Measurements from ENCODE around the gene GSG1L.

GSG1L gene

GRCh38 chr16:27999687-28000086 lies 63.8 kb downstream of the GSG1L start:
- no peaks in the 10 kb centered on the region for H3K4me1 ChIP-seq (ENCODE audit: control insufficient read depth, insufficient read depth, low read length)
- H3K36me3 ChIP-seq (ENCODE audit: control insufficient read depth, insufficient read depth, low read length): no peaks in the 10 kb centered on the region
- no peaks in the 10 kb centered on the region for H3K27me3 ChIP-seq (ENCODE audit: control insufficient read depth, insufficient read depth, low read length)
- no peak overlapping the region for H3K9ac ChIP-seq (ENCODE audit: low read depth, low read length)
- no peak overlapping the region for H3K27ac ChIP-seq (ENCODE audit: low read depth, low read length)
- no peak overlapping the region for H3K4me3 ChIP-seq (ENCODE audit: low read depth, low read length)
- no peaks in the 10 kb centered on the region for H3K9me3 ChIP-seq (ENCODE audit: control insufficient read depth, insufficient read depth, low read length)

GRCh38 chr16:27995378-27995777 lies 68.1 kb downstream of the GSG1L start:
- H3K9me3 ChIP-seq (ENCODE audit: control insufficient read depth, insufficient read depth, low read length): peaks cover 11% of the 10 kb centered on the region; the same call in 1 of the 2 replicates
- no peaks in the 10 kb centered on the region for H3K36me3 ChIP-seq (ENCODE audit: control insufficient read depth, insufficient read depth, low read length)
- no peak overlapping the region for H3K9ac ChIP-seq (ENCODE audit: low read depth, low read length)
- no peak overlapping the region for H3K27ac ChIP-seq (ENCODE audit: low read depth, low read length)
- no peak overlapping the region for H3K4me3 ChIP-seq (ENCODE audit: low read depth, low read length)
- H3K27me3 ChIP-seq (ENCODE audit: control insufficient read depth, insufficient read depth, low read length): no peaks in the 10 kb centered on the region
- no peaks in the 10 kb centered on the region for H3K4me1 ChIP-seq (ENCODE audit: control insufficient read depth, insufficient read depth, low read length)

GRCh38 chr16:27994686-27995085 lies 68.8 kb downstream of the GSG1L start:
- H3K4me1 ChIP-seq (ENCODE audit: control insufficient read depth, insufficient read depth, low read length): no peaks in the 10 kb centered on the region
- H3K27me3 ChIP-seq (ENCODE audit: control insufficient read depth, insufficient read depth, low read length): no peaks in the 10 kb centered on the region

GRCh38 chr16:27993587-27993986 lies 69.9 kb downstream of the GSG1L start:
- Histone ChIP-seq H3K36me3 (ENCODE audit: control insufficient read depth, insufficient read depth, low read length) (no peaks in the 10 kb centered on the region), H3K9ac (ENCODE audit: low read depth, low read length) (no peak overlapping the region), H3K27me3 (ENCODE audit: control insufficient read depth, insufficient read depth, low read length) (no peaks in the 10 kb centered on the region), H3K4me3 (ENCODE audit: low read depth, low read length) (no peak overlapping the region), H3K9me3 (ENCODE audit: control insufficient read depth, insufficient read depth, low read length) (peaks cover 11% of the 10 kb centered on the region; the same call in 1 of the 2 replicates), H3K27ac (ENCODE audit: low read depth, low read length) (no peak overlapping the region), H3K4me1 (ENCODE audit: control insufficient read depth, insufficient read depth, low read length) (no peaks in the 10 kb centered on the region)

More at GRCh38 chr16:27994686-27995085, 68.8 kb downstream of the GSG1L start:
- Histone ChIP-seq H3K4me3 (ENCODE audit: low read depth, low read length) (no peak overlapping the region), H3K36me3 (ENCODE audit: control insufficient read depth, insufficient read depth, low read length) (no peaks in the 10 kb centered on the region), H3K9ac (ENCODE audit: low read depth, low read length) (no peak overlapping the region), H3K9me3 (ENCODE audit: control insufficient read depth, insufficient read depth, low read length) (peaks cover 11% of the 10 kb centered on the region; the same call in 1 of the 2 replicates), H3K27ac (ENCODE audit: low read depth, low read length) (no peak overlapping the region)

- H3K9me3 ChIP-seq (ENCODE audit: control insufficient read depth, insufficient read depth, low read length): peaks cover 11% of the 10 kb centered on the region; the same call in 1 of the 2 replicates
- H3K27me3 ChIP-seq (ENCODE audit: control insufficient read depth, insufficient read depth, low read length): no peaks in the 10 kb centered on the region
- no peak overlapping the region for H3K9ac ChIP-seq (ENCODE audit: low read depth, low read length)
- H3K4me1 ChIP-seq (ENCODE audit: control insufficient read depth, insufficient read depth, low read length): no peaks in the 10 kb centered on the region
- no peak overlapping the region for H3K27ac ChIP-seq (ENCODE audit: low read depth, low read length)
- H3K36me3 ChIP-seq (ENCODE audit: control insufficient read depth, insufficient read depth, low read length): no peaks in the 10 kb centered on the region
- no peak overlapping the region for H3K4me3 ChIP-seq (ENCODE audit: low read depth, low read length)
Observed at GRCh38 chr16:27991876-27992275, 71.6 kb downstream of the GSG1L start.

- Histone ChIP-seq H3K36me3 (ENCODE audit: control insufficient read depth, insufficient read depth, low read length) (no peaks in the 10 kb centered on the region), H3K27me3 (ENCODE audit: control insufficient read depth, insufficient read depth, low read length) (no peaks in the 10 kb centered on the region), H3K4me1 (ENCODE audit: control insufficient read depth, insufficient read depth, low read length) (no peaks in the 10 kb centered on the region), H3K9ac (ENCODE audit: low read depth, low read length) (no peak overlapping the region), H3K27ac (ENCODE audit: low read depth, low read length) (no peak overlapping the region), H3K4me3 (ENCODE audit: low read depth, low read length) (no peak overlapping the region), H3K9me3 (ENCODE audit: control insufficient read depth, insufficient read depth, low read length) (no peaks in the 10 kb centered on the region)
Observed at GRCh38 chr16:27985981-27986380, 77.5 kb downstream of the GSG1L start.

- no peaks in the 10 kb centered on the region for H3K36me3 ChIP-seq (ENCODE audit: control insufficient read depth, insufficient read depth, low read length)
- H3K27ac ChIP-seq (ENCODE audit: low read depth, low read length): no peak overlapping the region
- H3K4me3 ChIP-seq (ENCODE audit: low read depth, low read length): no peak overlapping the region
- H3K9me3 ChIP-seq (ENCODE audit: control insufficient read depth, insufficient read depth, low read length): no peaks in the 10 kb centered on the region
- H3K4me1 ChIP-seq (ENCODE audit: control insufficient read depth, insufficient read depth, low read length): no peaks in the 10 kb centered on the region
- H3K27me3 ChIP-seq (ENCODE audit: control insufficient read depth, insufficient read depth, low read length): no peaks in the 10 kb centered on the region
- H3K9ac ChIP-seq (ENCODE audit: low read depth, low read length): no peak overlapping the region
Observed at GRCh38 chr16:27984121-27984520, 79.4 kb downstream of the GSG1L start.

GRCh38 chr16:27983244-27983643 lies 80.3 kb downstream of the GSG1L start:
- no peaks in the 10 kb centered on the region for H3K4me1 ChIP-seq (ENCODE audit: control insufficient read depth, insufficient read depth, low read length)
- H3K4me3 ChIP-seq (ENCODE audit: low read depth, low read length): no peak overlapping the region
- no peak overlapping the region for H3K9ac ChIP-seq (ENCODE audit: low read depth, low read length)
- no peaks in the 10 kb centered on the region for H3K36me3 ChIP-seq (ENCODE audit: control insufficient read depth, insufficient read depth, low read length)
- H3K27me3 ChIP-seq (ENCODE audit: control insufficient read depth, insufficient read depth, low read length): no peaks in the 10 kb centered on the region
- no peaks in the 10 kb centered on the region for H3K9me3 ChIP-seq (ENCODE audit: control insufficient read depth, insufficient read depth, low read length)
- H3K27ac ChIP-seq (ENCODE audit: low read depth, low read length): no peak overlapping the region

GRCh38 chr16:27982184-27982583 lies 81.3 kb downstream of the GSG1L start:
- Histone ChIP-seq H3K9me3 (ENCODE audit: control insufficient read depth, insufficient read depth, low read length) (no peaks in the 10 kb centered on the region), H3K4me3 (ENCODE audit: low read depth, low read length) (no peak overlapping the region), H3K4me1 (ENCODE audit: control insufficient read depth, insufficient read depth, low read length) (no peaks in the 10 kb centered on the region), H3K36me3 (ENCODE audit: control insufficient read depth, insufficient read depth, low read length) (no peaks in the 10 kb centered on the region), H3K9ac (ENCODE audit: low read depth, low read length) (no peak overlapping the region), H3K27me3 (ENCODE audit: control insufficient read depth, insufficient read depth, low read length) (no peaks in the 10 kb centered on the region), H3K27ac (ENCODE audit: low read depth, low read length) (no peak overlapping the region)

GRCh38 chr16:27980919-27981700 lies 82.4 kb downstream of the GSG1L start:
- H3K27me3 ChIP-seq (ENCODE audit: control insufficient read depth, insufficient read depth, low read length): no peaks in the 10 kb centered on the region
- H3K4me1 ChIP-seq (ENCODE audit: control insufficient read depth, insufficient read depth, low read length): no peaks in the 10 kb centered on the region
- no peaks in the 10 kb centered on the region for H3K9me3 ChIP-seq (ENCODE audit: control insufficient read depth, insufficient read depth, low read length)
- no peaks in the 10 kb centered on the region for H3K36me3 ChIP-seq (ENCODE audit: control insufficient read depth, insufficient read depth, low read length)
- H3K9ac ChIP-seq (ENCODE audit: low read depth, low read length): no peak overlapping the region
- H3K4me3 ChIP-seq (ENCODE audit: low read depth, low read length): no peak overlapping the region
- no peak overlapping the region for H3K27ac ChIP-seq (ENCODE audit: low read depth, low read length)

GRCh38 chr16:27980076-27980775 lies 83.3 kb downstream of the GSG1L start:
- Histone ChIP-seq H3K27me3 (ENCODE audit: control insufficient read depth, insufficient read depth, low read length) (no peaks in the 10 kb centered on the region), H3K4me1 (ENCODE audit: control insufficient read depth, insufficient read depth, low read length) (no peaks in the 10 kb centered on the region)

More at GRCh38 chr16:27980076-27980775, 83.3 kb downstream of the GSG1L start:
- Histone ChIP-seq H3K36me3 (ENCODE audit: control insufficient read depth, insufficient read depth, low read length) (no peaks in the 10 kb centered on the region), H3K27ac (ENCODE audit: low read depth, low read length) (no peak overlapping the region), H3K4me3 (ENCODE audit: low read depth, low read length) (no peak overlapping the region), H3K9ac (ENCODE audit: low read depth, low read length) (no peak overlapping the region), H3K9me3 (ENCODE audit: control insufficient read depth, insufficient read depth, low read length) (no peaks in the 10 kb centered on the region)

All from HUES48 (cell line).